Fibroblast of the aortic adventitia (primary cell): Measurements from ENCODE around the gene KRTAP21-1. TPM values are rescaled to one million over a fixed set of nuclear protein-coding genes. Genes with fewer than 3 reads are reported as not detected.
"Not testable (repeated sequence)": the region's sequence is repeated elsewhere in the genome, so short reads cannot be mapped to it uniquely, and the experiment has no call there.

Experiments used
- DNase-seq: peaks from one replicate; pipeline ENCODE4 v3.0.0-alpha.2; 2010; ENCODE audit warnings: low read depth
- H3K4me3 ChIP-seq: 2 replicates; pipeline ENCODE4 v1.5.1; 2011; ENCODE audit warnings: low read depth, mild to moderate bottlenecking, control low read depth, low read length, moderate library complexity
- total RNA-seq: library from RNA; depleted of rRNA; stranded (reverse); fragments of >200 nt; gene quantifications from 2 replicates; pipeline ENCODE4 v1.2.3, GENCODE V29; 2012; ENCODE audit warnings: low replicate concordance
- TF ChIP-seq, protein P1 (sequence below): IDR thresholded peaks from 2 replicates; pipeline ENCODE4 v1.5.1; 2011; ENCODE audit warnings: mild to moderate bottlenecking, low read length, control low read depth, inconsistent platforms; ENCODE audit not compliant: insufficient read depth

Gene KRTAP21-1
- total RNA-seq: not detected in 2 replicates

DNA sequence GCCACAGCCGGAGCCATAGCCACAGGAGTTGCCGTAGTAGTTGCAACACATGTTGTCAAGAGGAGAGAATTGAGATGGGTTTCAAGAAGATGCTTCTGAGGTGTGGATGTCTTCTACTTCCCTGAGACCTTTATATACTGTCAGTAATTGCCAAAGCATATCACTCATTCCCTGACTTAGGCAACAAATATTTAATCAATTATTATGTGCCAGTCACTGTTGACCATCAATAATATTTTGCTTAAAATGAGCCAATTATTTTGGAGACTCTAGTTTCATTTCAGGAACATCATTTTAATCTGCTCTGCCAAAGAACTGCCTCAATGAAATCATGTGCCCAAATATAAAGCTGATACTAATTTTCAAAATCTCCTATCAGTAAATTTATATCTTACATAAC lies at the start of gene KRTAP21-1:
KRTAP21-1 (minus strand) TSS at position 101 of the 400 bp plus-strand sequence; CDS start at position 51, 50 bp downstream.
- H3K4me3 ChIP-seq, DNase-seq: not testable (repeated sequence)

DNA sequence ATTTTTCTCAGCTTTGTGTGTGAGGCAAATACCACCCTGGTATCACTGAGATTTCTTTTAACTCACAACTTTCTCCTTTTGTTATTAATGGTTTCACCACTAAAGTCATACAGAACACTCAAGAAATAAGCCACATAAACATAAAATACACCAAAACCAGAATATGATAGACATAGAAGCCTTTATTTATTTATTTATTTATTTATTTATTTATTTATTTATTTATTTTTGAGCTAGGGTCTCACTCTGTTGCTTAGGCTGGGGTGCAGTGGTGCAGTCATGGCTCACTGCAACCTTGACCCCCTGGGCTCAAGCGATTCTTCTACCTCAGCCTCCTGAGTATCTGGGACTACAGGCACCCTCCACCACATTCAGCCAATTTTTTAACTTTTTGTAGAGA lies 45.4 kb upstream of the KRTAP21-1 start:
- no peak for DNase-seq
- no peak overlapping the region for H3K4me3 ChIP-seq
- TF ChIP-seq, protein P1, sequence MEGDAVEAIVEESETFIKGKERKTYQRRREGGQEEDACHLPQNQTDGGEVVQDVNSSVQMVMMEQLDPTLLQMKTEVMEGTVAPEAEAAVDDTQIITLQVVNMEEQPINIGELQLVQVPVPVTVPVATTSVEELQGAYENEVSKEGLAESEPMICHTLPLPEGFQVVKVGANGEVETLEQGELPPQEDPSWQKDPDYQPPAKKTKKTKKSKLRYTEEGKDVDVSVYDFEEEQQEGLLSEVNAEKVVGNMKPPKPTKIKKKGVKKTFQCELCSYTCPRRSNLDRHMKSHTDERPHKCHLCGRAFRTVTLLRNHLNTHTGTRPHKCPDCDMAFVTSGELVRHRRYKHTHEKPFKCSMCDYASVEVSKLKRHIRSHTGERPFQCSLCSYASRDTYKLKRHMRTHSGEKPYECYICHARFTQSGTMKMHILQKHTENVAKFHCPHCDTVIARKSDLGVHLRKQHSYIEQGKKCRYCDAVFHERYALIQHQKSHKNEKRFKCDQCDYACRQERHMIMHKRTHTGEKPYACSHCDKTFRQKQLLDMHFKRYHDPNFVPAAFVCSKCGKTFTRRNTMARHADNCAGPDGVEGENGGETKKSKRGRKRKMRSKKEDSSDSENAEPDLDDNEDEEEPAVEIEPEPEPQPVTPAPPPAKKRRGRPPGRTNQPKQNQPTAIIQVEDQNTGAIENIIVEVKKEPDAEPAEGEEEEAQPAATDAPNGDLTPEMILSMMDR: no peak

DNA sequence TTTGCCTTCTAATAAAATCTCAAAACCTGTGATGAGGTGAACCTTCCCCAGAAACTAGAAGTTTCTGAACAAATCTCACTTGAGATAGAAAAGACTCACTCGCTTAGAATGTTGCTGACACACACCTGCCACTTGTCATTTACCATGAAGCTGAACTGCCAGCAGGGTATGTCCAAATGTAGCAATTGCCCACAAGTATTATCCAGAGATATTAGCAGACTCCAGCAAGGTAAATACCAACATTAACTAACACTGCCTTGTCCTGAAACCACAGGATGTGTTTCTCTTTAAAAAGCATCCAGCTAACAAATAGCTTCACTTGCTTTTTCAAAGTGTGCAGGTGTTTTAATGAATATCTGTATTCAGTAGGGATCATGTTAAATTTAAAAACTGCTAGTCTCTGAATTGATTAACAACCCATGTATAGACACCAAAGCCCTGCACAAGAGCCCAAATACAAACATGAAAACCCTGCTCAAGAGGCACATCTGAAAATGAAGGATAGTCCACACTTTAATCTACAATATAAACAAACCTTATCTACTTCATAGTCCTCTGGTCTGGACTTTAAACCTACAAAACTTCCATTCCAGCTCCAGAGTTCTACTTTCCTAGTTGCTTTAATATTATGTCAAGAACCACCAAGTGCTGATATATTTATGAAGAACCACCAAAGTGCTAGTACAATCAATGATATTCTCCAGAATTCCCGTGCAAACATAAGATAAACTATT lies 38.5 kb upstream of the KRTAP21-1 start:
- no peak for DNase-seq
- no peak overlapping the region for H3K4me3 ChIP-seq
- TF ChIP-seq, protein P1: no peak

DNA sequence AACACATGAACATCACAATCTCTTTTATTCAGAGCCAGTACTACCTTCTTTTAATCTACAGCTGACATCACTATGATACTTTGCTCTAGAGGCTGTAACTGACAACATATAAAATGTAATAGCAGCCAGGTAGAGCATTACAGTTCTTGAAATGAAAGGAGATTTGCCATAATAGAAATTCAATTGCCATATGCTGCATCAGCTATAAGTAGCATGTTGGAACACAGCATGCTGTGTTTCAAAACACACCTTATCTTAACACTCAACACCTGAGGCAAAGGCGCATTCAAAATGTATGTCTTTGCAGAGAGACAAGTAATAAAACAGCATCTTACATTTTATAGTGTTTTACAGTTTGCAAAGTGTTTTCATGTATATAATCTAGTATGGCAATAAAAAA lies 24.0 kb upstream of the KRTAP21-1 start:
- TF ChIP-seq, protein P1: no peak
- no peak overlapping the region for H3K4me3 ChIP-seq
- no peak for DNase-seq

DNA sequence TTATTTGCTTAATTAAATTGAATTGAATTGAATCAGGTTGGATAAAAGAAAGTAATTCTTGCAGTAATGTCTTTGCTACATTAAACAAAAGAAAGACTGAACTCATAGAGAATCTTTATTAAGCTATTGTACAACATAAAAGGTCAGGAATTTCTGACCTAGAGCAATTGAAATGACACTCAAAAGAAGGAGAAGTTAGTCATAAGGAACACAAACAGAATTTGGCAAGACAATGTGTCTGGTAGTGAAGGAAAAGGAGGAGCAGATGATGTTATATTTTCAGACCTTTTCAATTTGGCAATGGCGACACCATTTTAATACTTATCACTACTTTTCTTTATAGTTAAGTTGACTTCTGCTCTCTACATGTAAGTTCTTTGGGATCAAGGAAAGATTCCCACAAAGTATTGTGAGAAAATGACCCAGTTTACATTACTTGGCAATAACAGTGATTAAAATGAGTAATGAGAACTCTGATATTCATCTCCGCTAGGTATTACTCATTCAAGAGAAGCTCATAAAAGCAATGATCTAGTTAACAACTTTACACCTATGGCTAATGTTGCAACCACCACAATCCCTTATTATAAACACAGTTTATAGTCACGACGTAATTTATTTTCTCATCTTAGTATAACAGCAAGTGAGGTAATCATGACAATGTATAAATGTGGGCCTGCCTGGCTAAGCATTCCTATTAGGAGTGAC lies 14.7 kb upstream of the KRTAP21-1 start:
- H3K4me3 ChIP-seq: no peak overlapping the region
- no peak for DNase-seq
- TF ChIP-seq, protein P1: no peak

DNA sequence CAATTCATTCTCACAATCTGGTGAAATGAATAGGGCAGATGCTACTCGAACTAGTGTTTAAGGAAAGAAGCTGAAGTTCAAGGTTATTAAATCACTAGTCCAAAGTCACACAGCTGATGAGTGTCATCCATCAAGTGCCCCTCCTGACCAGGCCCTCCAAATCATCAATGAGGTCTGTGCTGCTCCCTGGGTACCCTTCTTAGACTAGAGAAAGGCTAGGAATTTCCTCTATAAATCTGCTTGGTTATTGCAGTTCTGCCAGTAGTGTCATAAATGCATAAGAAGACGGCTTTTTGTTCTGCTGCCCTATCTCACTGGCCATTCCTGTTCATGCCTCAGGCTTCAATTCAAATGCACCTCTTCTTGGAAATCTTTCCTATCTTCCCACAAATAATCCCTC lies 5.5 kb upstream of the KRTAP21-1 start:
- TF ChIP-seq, protein P1: no peak
- DNase-seq: no peak
- H3K4me3 ChIP-seq: no peak overlapping the region

DNA sequence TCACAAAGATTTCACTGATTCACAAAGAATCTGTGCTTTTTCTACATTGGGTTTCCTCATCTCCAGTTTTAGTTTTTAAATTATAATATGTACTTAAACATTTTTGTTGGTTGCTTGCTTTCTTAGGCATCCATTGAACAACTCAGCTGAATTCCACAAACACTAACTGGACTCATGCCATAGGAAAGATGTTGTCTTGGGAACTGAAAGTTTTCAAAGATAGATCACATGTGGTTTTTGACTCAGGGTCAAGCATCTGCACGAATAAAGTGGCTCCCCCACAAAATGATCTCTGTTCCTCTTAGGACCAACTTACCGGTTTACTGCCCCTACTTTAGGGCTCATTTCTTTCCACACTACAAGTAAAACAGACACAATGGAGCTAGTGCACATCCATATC lies 3.1 kb upstream of the KRTAP21-1 start:
- H3K4me3 ChIP-seq: no peak overlapping the region
- TF ChIP-seq, protein P1: no peak
- DNase-seq: no peak
